MCF 10A (cell line): ENCODE data around the gene KCNAB1. TPM values are rescaled to one million over a fixed set of nuclear protein-coding genes. Genes with fewer than 3 reads are reported as not detected.

Experiments
- BruUV-seq: library from RNA; stranded (reverse); fragments of 400-500 nt; replicated peaks from 2 replicates; lab custom pipeline; 2021; lab: Mats Ljungman, UMichigan
- CTCF ChIA-PET: fragments of 300-600 bp; sonication (Branson Sonifier 250); formaldehyde crosslinking; extraction: SDS; loops from one replicate; lab custom pipeline; 2021; ENCODE audit warnings: antibody characterized with exemption, inconsistent platforms; lab: Yijun Ruan, JAX
- POLR2A ChIA-PET: fragments of 300-600, 350-650 bp; sonication (Branson Sonifier 250); formaldehyde crosslinking; extraction: SDS; loops from one replicate; lab custom pipeline; 2020; ENCODE audit warnings: antibody characterized with exemption, inconsistent platforms; lab: Yijun Ruan, JAX
- DNase-seq: peaks from one replicate; pipeline ENCODE4 v3.0.0-alpha.2; 2018; ENCODE audit not compliant: unreplicated experiment
- H3K27ac Mint-ChIP-seq: one replicate; pipeline ENCODE4 v1.8.0; 2022; ENCODE audit warnings: mild to moderate bottlenecking, low read depth, mixed read lengths; ENCODE audit not compliant: unreplicated experiment
- H3K27me3 Mint-ChIP-seq: one replicate; pipeline ENCODE4 v1.8.0; 2022; ENCODE audit warnings: mixed read lengths; ENCODE audit not compliant: insufficient read depth, unreplicated experiment
- H3K36me3 Mint-ChIP-seq: one replicate; pipeline ENCODE4 v1.8.0; 2022; ENCODE audit warnings: mild to moderate bottlenecking, moderate library complexity, mixed read lengths; ENCODE audit not compliant: insufficient read depth, unreplicated experiment
- H3K4me1 Mint-ChIP-seq: one replicate; pipeline ENCODE4 v1.8.0; 2022; ENCODE audit warnings: mixed read lengths; ENCODE audit not compliant: insufficient read depth, unreplicated experiment
- H3K4me3 Mint-ChIP-seq: one replicate; pipeline ENCODE4 v1.8.0; 2022; ENCODE audit warnings: mild to moderate bottlenecking, moderate library complexity, mixed read lengths; ENCODE audit not compliant: unreplicated experiment
- H3K9me3 Mint-ChIP-seq: one replicate; pipeline ENCODE4 v1.8.0; 2022; ENCODE audit warnings: mixed read lengths; ENCODE audit not compliant: unreplicated experiment
- CTCF ChIP-seq: fragments of 200-600 bp; IDR thresholded peaks from one replicate; pipeline ENCODE4 v1.8.0; 2022; ENCODE audit warnings: antibody characterized with exemption, mild to moderate bottlenecking; ENCODE audit not compliant: unreplicated experiment
- intact Hi-C: fragments of 100-400 bp; cut with micrococcal nuclease; formaldehyde crosslinking; loops from 2 replicates; pipeline ENCODE4 v1.14.1; 2022
- total RNA-seq: library from RNA; stranded (reverse); gene quantifications from 2 replicates; pipeline ENCODE4 v1.2.3, GENCODE V29; 2022

KCNAB1 gene
- total RNA-seq, 1 experiment from 2014 or later: 0.44 TPM

GRCh38 chr3:156303001-156303707 lies 182.8 kb downstream of the KCNAB1 start:
- Mint-ChIP-seq H3K27ac (no peak overlapping the region), H3K4me1 (peaks cover 6% of the 10 kb centered on the region), H3K9me3 (no peaks in the 10 kb centered on the region), H3K27me3 (peaks cover 10% of the 10 kb centered on the region), H3K4me3 (no peak overlapping the region), H3K36me3 (no peaks in the 10 kb centered on the region)
- intact Hi-C loops: no loop called here
- BruUV-seq: no TSS peak
- ChIA-PET CTCF (no interaction called here), POLR2A (no interaction called here)
- TF ChIP-seq CTCF: no peak
- DNase-seq: no peak

DNA sequence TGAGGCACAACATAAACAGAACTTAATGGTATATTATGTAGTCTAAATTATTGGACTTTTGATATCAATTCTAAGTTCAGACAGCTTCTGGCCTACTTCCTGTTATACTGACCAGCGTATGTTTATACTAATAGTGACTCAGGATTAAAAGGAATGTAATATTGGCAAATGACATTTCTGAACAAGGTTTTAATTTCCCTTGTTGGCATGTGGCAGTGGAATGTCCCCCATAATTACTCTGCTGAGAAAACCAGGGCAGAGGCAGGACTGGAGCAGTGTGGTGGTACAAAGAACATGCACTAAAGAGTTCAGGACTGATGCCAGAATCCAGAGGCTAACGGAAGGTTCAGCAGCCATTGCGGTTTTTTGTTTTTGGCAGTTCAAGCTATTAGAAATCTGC lies 184.0 kb downstream of the KCNAB1 start:
- H3K27ac Mint-ChIP-seq: no peak overlapping the region
- H3K27me3 Mint-ChIP-seq: peaks cover 10% of the 10 kb centered on the region
- no peaks in the 10 kb centered on the region for H3K9me3 Mint-ChIP-seq
- peaks cover 9% of the 10 kb centered on the region for H3K4me1 Mint-ChIP-seq
- ChIA-PET CTCF (no interaction called here), POLR2A (no interaction called here)
- H3K4me3 Mint-ChIP-seq: no peak overlapping the region
- intact Hi-C loops: no loop called here
- no peak for TF ChIP-seq CTCF
- BruUV-seq: no TSS peak
- no peak for DNase-seq
- no peaks in the 10 kb centered on the region for H3K36me3 Mint-ChIP-seq

- H3K27ac Mint-ChIP-seq: no peak overlapping the region
- ChIA-PET CTCF (no interaction called here), POLR2A (no interaction called here)
- peaks cover 10% of the 10 kb centered on the region for H3K27me3 Mint-ChIP-seq
- DNase-seq: no peak
- no TSS peak for BruUV-seq
- H3K9me3 Mint-ChIP-seq: no peaks in the 10 kb centered on the region
- intact Hi-C loops: no loop called here
- H3K4me1 Mint-ChIP-seq: peaks cover 9% of the 10 kb centered on the region
- H3K36me3 Mint-ChIP-seq: no peaks in the 10 kb centered on the region
- TF ChIP-seq CTCF: no peak
- H3K4me3 Mint-ChIP-seq: no peak overlapping the region
Observed at GRCh38 chr3:156305672-156306071, 185.3 kb downstream of the KCNAB1 start.

DNA sequence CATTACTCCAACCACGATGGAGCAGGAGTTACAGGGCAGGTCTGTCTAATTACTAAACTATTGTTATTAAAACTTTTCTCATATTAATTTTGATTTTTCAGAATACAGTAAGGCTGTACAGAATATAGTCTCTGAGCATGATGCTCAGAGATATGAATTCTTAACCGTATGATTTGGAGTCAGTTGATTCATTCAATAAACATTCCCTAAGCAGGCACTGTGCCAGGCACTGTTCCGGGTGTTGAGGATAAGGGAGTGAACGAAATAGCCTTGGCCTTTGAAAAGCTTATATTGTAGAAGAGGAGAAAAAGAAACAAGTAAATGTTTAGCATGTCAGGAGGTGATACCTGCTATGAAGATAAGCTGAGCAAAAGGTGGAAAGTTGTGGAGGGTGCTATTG lies 187.3 kb downstream of the KCNAB1 start:
- no peak overlapping the region for H3K4me3 Mint-ChIP-seq
- H3K27me3 Mint-ChIP-seq: no peaks in the 10 kb centered on the region
- H3K27ac Mint-ChIP-seq: no peak overlapping the region
- no peaks in the 10 kb centered on the region for H3K36me3 Mint-ChIP-seq
- H3K9me3 Mint-ChIP-seq: no peaks in the 10 kb centered on the region
- BruUV-seq: no TSS peak
- DNase-seq: peak; percentile 83
- no peak for TF ChIP-seq CTCF
- CTCF ChIA-PET: interaction anchor here (0.7 to 1.2 kb wide), 2 partner anchors 15 to 38 kb away, joined by 3 to 4 read pairs; no protein-coding TSS in a partner anchor
- H3K4me1 Mint-ChIP-seq: peaks cover 9% of the 10 kb centered on the region
- intact Hi-C loops: no loop called here
- POLR2A ChIA-PET: no interaction called here
